GM12874 (cell line): ENCODE data around the gene SLC24A5.

Experiments used
- CTCF ChIP-seq: IDR thresholded peaks from 2 replicates; pipeline ENCODE4 v1.5.1; 2011; ENCODE audit warnings: low read depth, mild to moderate bottlenecking, control low read depth, low read length, moderate library complexity; ENCODE audit not compliant: insufficient read depth

The SLC24A5 gene

DNA sequence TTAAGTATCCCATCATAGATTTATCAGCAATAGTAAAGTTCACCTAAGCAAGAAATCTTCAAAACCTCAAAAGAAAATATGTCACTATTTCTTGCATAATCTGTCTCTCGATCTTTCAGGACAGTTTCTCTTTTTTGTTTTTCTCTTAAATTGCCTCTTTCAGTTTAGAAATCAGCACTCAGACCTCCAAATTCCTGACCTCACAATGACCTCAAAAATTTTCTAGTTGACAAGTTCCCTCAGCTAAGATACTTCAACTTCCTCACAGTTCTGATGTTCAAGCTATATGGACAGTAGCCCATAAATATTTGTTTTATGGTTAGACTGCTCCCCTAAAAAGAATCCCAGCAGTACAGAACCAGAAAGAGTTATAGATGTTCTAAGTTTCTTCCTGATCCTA is 24.1 kb downstream of the SLC24A5 start:
- TF ChIP-seq CTCF: no peak

DNA sequence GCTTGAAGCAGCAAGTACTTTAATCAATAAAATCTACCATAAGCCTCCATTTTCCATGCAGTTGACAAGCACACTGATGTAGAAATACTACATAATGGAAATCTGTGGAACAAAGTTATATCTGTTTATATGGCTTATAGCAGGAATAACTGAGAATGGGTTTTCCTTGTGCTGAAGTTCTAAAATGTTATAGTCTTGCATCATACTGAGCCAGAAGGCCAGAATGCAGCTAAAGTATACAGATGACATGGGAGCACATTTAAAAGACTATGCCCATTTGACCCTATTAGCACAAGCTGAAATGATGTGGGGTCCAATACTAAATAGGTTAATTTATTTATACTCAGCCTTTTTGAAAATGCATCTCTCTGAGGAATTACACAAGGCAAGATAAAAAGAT is 25.1 kb downstream of the SLC24A5 start:
- no peak for TF ChIP-seq CTCF

- no peak for TF ChIP-seq CTCF
Observed at GRCh38 chr15:48147358-48147757, 26.6 kb downstream of the SLC24A5 start.

DNA sequence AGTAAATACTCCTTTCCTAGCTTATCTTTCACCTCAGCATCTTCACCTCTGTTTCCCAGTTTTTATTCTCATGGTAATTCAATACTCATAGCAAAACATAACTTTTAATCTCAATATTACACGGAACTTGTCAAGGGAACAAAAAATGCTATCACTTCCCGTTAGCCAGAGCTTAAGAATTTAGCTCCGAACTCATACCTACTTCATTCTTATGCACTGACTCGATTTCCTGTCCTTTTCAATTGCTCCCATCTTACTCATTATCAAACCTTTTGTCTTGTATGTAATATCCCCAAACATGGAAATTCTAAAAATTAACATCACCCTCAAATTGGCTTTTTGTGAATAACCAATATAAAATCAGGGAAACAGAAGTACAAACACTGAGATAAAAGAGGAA is 29.1 kb downstream of the SLC24A5 start:
- no peak for TF ChIP-seq CTCF

DNA sequence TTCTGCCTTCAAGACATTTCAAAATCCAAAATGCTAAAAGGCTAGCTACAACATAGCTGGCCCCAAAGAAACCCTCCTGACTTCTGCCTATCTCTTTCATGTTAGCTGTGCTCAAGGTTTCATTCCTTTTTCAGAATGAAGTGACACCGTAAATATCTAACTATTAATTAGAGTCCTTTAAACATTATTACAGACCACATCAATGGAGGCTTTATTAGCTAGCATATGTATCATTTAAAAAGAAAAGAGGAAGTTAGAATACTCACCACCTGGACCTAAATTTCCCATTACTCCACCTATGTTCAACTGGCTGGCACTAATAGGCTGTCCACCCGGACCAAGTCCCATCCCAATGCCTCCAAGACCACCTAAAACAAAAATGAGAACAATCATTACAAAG is 32.7 kb downstream of the SLC24A5 start:
- TF ChIP-seq CTCF: no peak

GRCh38 chr15:48168616-48169015 is 47.8 kb downstream of the SLC24A5 start:
- TF ChIP-seq CTCF: no peak

GRCh38 chr15:48170981-48171380 is 50.2 kb downstream of the SLC24A5 start:
- TF ChIP-seq CTCF: no peak

GRCh38 chr15:48175126-48175525 is 54.3 kb downstream of the SLC24A5 start:
- TF ChIP-seq CTCF: no peak
